SU-DHL-6 (cell line): ENCODE data around the gene CDH23.

Experiments used
- H2AFZ ChIP-seq: fragments of 200-600 bp; sonication (generic); 2 replicates; pipeline ENCODE4 v1.6.1; 2014; ENCODE audit warnings: low read depth, mild to moderate bottlenecking, moderate library complexity, mixed read lengths, antibody characterized with exemption, low read length; ENCODE audit not compliant: severe bottlenecking
- H3F3A ChIP-seq: fragments of 200-600 bp; shearing (Covaris generic); 2 replicates; pipeline ENCODE4 v1.6.0; 2016; ENCODE audit warnings: antibody characterized with exemption, mild to moderate bottlenecking; ENCODE audit not compliant: insufficient read depth
- H3K27ac ChIP-seq: fragments of 200-600 bp; sonication (generic); 2 replicates; pipeline ENCODE4 v1.5.1; 2016; ENCODE audit warnings: low read depth, mild to moderate bottlenecking, low read length, moderate library complexity, mixed read lengths
- H3K27me3 ChIP-seq: fragments of 200-600 bp; sonication (generic), shearing (Covaris generic); 2 replicates; pipeline ENCODE4 v1.6.0; 2014; ENCODE audit warnings: mild to moderate bottlenecking, low read length
- H3K36me3 ChIP-seq: fragments of 200-600 bp; sonication (generic); 2 replicates; pipeline ENCODE4 v1.6.1; 2014; ENCODE audit warnings: mild to moderate bottlenecking, low read length, mixed read lengths
- H3K4me2 ChIP-seq: fragments of 300-600, 200-600 bp; shearing (Covaris generic), sonication (generic); 2 replicates; pipeline ENCODE4 v1.6.0; 2014; ENCODE audit warnings: low read length, low read depth, mild to moderate bottlenecking; ENCODE audit not compliant: poor library complexity, severe bottlenecking
- H3K4me3 ChIP-seq: fragments of 200-600 bp; sonication (generic); 2 replicates; pipeline ENCODE4 v1.5.1; 2014; ENCODE audit warnings: antibody characterized with exemption, low read length, mild to moderate bottlenecking, mixed read lengths; ENCODE audit not compliant: insufficient read depth, poor library complexity, severe bottlenecking
- H3K79me2 ChIP-seq: fragments of 200-600 bp; sonication (generic); 2 replicates; pipeline ENCODE4 v1.6.1; 2014; ENCODE audit warnings: mild to moderate bottlenecking, low read length, moderate library complexity; ENCODE audit not compliant: insufficient read depth
- H3K9ac ChIP-seq: fragments of 200-600 bp; sonication (generic); 2 replicates; pipeline ENCODE4 v1.7.0; 2014; ENCODE audit warnings: mild to moderate bottlenecking, low read length
- H3K9me2 ChIP-seq: fragments of 200-600 bp; sonication (generic); replicated peaks from 2 replicates; pipeline ENCODE4 v1.6.1; 2014; ENCODE audit warnings: low read length; ENCODE audit not compliant: insufficient read depth
- H3K9me3 ChIP-seq: fragments of 200-600 bp; sonication (generic); 2 replicates; pipeline ENCODE4 v1.6.1; 2014; ENCODE audit warnings: low read length, mixed read lengths; ENCODE audit not compliant: insufficient read depth
- H4K20me1 ChIP-seq: fragments of 200-600 bp; sonication (generic); 2 replicates; pipeline ENCODE4 v1.6.1; 2014; ENCODE audit warnings: low read depth, mild to moderate bottlenecking, antibody characterized with exemption, low read length, moderate library complexity, mixed read lengths
- EZH2phosphoT487 ChIP-seq: fragments of 200-600 bp; sonication (generic), shearing (Covaris generic); conservative IDR thresholded peaks from 2 replicates; pipeline ENCODE4 v1.6.1; 2018; ENCODE audit warnings: mild to moderate bottlenecking, antibody characterized with exemption, low read length, moderate library complexity, mixed read lengths
- TF ChIP-seq, protein P1 (sequence below): fragments of 200-600 bp; sonication (generic); IDR thresholded peaks from one replicate; pipeline ENCODE4 v1.5.1; 2017; ENCODE audit warnings: antibody characterized with exemption, mild to moderate bottlenecking, low read length, moderate library complexity; ENCODE audit not compliant: insufficient read depth, poor library complexity, severe bottlenecking

Gene CDH23

DNA sequence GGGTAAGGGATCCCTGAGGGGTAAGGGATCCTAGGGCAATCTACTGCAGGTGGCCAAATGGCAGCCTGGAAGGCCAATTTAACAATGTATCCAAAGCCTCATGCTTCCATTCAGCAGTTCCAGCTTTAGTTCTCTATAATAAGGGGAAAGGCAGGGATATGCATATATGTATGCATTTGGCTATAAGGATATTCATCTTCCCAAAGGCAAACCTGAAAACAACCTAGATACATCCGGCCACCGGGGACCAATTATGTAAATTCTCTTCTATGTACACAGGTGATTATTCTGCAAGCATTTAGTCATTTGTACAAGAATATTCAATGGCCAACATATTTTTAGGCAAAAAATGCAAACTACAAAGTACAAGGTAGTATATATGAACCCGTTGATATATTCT lies 427.6 kb downstream of the CDH23 start:
- Histone ChIP-seq H3K9me3 (no peaks in the 10 kb centered on the region), H3K4me3 (no peak overlapping the region), H3K27me3 (no peaks in the 10 kb centered on the region), H3K27ac (no peak overlapping the region), H3K9ac (no peak overlapping the region), H3K4me2 (no peak overlapping the region), H3K36me3 (no peaks in the 10 kb centered on the region), H2AFZ (no peak overlapping the region), H4K20me1 (no peaks in the 10 kb centered on the region), H3K79me2 (no peaks in the 10 kb centered on the region), H3K9me2 (no peaks in the 10 kb centered on the region), H3F3A (no peaks in the 10 kb centered on the region)
- no peak for TF ChIP-seq EZH2phosphoT487
- TF ChIP-seq, protein P1, sequence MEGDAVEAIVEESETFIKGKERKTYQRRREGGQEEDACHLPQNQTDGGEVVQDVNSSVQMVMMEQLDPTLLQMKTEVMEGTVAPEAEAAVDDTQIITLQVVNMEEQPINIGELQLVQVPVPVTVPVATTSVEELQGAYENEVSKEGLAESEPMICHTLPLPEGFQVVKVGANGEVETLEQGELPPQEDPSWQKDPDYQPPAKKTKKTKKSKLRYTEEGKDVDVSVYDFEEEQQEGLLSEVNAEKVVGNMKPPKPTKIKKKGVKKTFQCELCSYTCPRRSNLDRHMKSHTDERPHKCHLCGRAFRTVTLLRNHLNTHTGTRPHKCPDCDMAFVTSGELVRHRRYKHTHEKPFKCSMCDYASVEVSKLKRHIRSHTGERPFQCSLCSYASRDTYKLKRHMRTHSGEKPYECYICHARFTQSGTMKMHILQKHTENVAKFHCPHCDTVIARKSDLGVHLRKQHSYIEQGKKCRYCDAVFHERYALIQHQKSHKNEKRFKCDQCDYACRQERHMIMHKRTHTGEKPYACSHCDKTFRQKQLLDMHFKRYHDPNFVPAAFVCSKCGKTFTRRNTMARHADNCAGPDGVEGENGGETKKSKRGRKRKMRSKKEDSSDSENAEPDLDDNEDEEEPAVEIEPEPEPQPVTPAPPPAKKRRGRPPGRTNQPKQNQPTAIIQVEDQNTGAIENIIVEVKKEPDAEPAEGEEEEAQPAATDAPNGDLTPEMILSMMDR, result no peak

DNA sequence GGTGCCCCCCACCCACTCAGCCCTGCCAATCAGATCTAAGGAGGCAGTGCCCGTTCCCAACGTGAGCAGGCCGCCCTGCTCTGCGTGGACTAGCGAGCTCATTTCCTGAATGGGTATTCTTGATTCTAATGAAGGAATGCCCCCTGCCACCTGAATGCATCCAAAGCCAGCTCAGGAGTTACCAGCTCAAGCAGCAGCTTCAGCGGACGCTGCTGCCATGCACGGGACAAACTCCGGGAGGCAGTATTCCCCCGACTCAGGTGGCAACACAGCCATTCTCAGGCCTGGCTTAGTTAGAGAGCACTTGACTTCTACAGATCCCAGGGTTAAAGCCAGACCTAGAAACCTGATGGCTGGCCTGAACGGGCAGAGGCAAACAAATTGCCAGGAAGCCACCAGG lies 428.5 kb downstream of the CDH23 start:
- Histone ChIP-seq H3F3A (no peaks in the 10 kb centered on the region), H2AFZ (no peak overlapping the region), H3K27ac (no peak overlapping the region), H4K20me1 (no peaks in the 10 kb centered on the region), H3K36me3 (no peaks in the 10 kb centered on the region), H3K9me2 (no peaks in the 10 kb centered on the region), H3K79me2 (no peaks in the 10 kb centered on the region), H3K4me2 (no peak overlapping the region), H3K9me3 (no peaks in the 10 kb centered on the region), H3K9ac (no peak overlapping the region), H3K27me3 (no peaks in the 10 kb centered on the region), H3K4me3 (no peak overlapping the region)
- TF ChIP-seq EZH2phosphoT487, result no peak
- TF ChIP-seq, protein P1, result no peak

DNA sequence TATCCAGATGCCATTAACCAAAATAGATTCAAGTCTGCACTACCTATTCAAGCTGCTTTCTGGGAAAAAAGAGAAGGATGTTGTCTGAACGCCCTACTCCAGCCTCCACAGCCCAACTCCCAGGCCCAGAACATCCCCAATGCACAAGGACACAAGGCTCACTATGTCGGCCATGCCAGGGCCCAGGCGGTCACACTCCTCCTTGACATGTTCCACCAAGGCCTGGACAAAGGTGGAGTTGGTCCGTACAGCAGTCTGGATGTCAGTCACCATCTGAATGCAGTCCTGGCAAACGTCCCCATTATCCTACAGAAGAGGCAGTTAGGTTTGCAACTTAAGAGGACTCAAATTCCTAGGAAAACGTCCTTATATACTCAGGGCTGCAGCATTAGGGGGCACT lies 431.1 kb downstream of the CDH23 start:
- Histone ChIP-seq H3K27me3 (no peaks in the 10 kb centered on the region), H3K79me2 (no peaks in the 10 kb centered on the region), H3K9me3 (no peaks in the 10 kb centered on the region), H4K20me1 (no peaks in the 10 kb centered on the region), H3K4me2 (no peak overlapping the region), H2AFZ (no peak overlapping the region), H3K9me2 (no peaks in the 10 kb centered on the region), H3K27ac (no peak overlapping the region), H3K9ac (no peak overlapping the region), H3K36me3 (no peaks in the 10 kb centered on the region), H3K4me3 (no peak overlapping the region), H3F3A (no peaks in the 10 kb centered on the region)
- TF ChIP-seq, protein P1, result no peak
- no peak for TF ChIP-seq EZH2phosphoT487
